Amniotic stem cell (primary cell): Measurements from ENCODE around the gene DDN.

Source experiments
- DNase-seq: peaks from one replicate; lab custom pipeline; 2025; lab: John Stamatoyannopoulos, UW

DDN gene

GRCh38 chr12:49013428-49013827 is 14.3 kb upstream of the DDN start:
- DNase-seq: no peak

- DNase-seq: no peak
These were observed 13.6 kb upstream of the DDN start for GRCh38 chr12:49012739-49013138.

DNA sequence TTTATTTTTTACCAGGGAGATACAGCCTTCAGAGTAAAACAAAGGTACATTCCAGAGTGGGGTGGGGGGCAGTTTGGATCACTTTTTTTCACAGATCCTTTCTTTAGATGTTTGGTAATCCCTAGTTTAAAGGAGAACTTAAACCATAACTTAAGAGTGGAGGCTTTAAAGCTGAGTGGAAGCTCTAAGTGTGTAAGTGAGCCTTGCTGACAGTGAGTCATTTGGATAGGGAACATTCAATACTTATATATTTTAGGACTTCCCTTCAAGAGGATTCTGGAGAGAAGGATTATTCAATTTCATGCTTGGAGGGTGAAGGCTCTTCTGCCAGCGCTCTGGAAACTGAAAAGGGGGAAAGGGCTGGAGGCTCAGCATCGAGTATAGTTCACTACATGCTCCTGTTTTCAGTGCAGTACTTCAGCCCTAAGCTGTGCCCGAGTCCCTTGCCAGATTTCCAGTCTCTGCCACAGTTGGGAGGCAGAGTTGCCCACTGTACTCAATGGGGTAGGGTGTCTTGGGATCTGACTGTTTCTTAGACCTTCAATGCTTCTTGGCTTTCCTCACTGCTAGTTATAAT is 11.0 kb upstream of the DDN start:
- DNase-seq: no peak

GRCh38 chr12:49008943-49009342 is 9.8 kb upstream of the DDN start:
- DNase-seq: no peak

- DNase-seq: no peak
These were observed 1.2 kb upstream of the DDN start for GRCh38 chr12:49000346-49000745.

DNA sequence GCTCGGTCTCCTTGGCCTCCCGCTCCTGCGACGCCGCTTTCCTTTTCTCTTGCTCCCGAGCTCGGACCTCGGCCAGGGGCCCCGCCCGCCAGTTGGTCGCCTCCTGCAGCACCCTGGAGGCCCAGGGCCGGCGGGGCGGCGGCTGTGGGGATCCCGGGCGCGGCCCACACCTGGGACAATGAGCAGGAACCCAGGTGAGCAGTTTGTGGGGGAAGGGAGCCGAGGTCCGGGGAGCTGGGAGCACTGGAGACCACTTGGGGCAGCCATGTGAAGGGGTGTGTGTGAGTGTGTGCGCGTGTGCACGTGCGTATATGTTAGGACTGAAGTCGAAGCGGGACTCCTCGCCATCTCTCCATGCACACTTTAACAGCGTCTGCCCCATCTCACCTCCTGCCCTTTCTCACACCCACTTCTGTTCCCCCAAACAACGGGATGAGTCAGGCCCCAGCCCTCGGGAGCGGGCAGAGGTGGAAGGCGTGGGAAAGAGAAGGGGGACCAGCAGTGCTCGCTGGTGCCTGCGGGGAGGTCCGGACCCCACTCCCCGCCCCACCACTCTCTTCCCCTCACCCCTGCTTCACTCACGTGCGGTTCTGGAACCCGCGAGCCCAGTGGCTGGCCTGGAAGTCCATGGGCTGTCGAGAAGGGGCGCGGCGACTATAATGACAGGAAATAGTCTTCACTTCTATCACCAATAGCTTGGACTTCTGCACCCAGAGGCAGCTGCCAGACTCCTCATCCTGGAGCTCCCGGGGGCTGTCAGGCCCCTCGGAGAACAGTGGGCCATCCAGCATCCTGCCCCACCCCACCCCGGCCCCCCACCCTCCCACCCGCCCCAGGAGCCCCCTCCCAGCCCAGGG is 450 bp downstream of the DDN start:
- DNase-seq: no peak

- no peak for DNase-seq
These were observed 1.3 kb downstream of the DDN start for GRCh38 chr12:48997719-48998496.

GRCh38 chr12:48996794-48997718 is 2.1 kb downstream of the DDN start:
- no peak for DNase-seq

DNA sequence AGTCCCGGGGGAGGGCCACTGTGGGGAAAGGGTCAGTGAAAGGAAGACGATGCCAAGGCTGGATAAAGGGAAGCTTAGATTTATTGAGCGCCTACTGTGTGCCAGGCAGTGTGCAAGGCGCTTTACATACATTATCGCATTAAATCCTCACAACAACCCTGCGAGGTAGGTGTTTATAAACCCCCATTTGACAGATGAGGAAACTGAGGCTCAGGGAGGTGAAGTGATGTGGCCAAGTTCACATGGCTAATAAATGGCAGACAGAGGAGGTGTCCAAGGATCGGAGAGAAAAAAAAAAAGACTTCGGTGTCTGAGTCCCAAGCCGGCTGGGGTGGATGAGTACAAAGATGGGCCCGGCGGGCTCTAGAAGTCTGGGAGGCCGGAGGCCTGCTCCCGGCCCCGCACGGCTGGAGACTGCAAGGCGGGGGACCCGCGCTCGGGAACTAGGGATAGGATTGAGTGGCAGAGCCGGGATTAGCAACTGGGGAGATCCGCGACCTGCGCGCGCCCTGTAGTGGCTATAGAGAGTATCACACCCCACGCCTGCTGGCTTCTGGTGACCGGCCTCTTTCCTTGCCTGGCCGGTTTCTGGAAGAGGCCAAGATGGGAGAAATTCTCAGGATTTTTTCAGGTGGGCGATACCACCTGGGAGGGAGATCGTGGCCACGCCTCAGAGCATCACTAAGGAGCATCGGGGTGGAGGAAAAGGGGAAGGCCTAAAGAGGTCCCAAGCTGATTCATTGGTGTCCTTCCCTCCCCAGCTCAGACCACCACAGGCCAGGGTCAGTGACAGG is 3.9 kb downstream of the DDN start:
- peak; percentile 66 for DNase-seq

DNA sequence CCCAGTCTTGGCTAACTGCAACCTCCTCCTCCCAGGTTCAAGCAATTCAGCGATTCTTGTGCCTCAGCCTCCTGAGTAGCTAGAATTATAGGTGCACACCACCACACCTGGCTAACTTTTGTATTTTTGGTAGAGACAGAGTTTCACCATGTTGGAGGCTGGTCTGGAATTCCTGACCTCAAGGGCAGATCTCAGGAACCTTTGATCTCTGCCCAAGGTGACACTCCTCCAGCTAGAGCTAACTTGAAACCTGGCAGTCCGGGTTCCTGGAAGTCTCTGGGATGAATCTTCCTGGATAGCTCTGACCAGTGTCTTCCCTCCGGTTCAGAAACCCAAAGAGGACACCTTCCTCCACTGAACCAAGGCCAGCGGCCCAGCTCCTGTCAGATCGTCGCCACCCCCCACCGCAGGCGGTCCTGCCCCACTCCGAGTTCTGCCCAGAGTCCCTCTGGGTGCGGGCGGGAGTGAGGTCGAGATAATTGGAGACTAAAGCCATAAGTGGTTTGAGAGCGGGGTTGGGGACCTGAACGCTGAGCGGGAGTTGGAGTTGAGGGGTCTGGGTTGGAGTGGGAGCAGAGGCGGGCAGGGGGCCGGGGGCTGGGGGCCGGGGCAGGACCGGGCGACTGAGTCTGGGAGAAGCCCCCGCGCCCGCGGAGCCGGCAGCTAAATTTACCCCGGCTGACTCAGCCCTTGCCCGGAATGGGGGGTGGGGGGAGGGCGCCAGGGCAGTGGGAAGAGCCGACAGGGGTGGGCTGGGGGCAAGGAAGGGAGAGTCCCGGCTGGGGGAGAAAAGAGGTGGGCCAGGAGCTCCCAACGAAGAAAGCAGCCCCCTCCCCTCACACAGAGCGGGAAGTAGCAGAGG is 4.7 kb downstream of the DDN start:
- DNase-seq: no peak

- DNase-seq: no peak
These were observed 5.4 kb downstream of the DDN start for GRCh38 chr12:48993787-48994186.

GRCh38 chr12:48991247-48992050 is 7.7 kb downstream of the DDN start:
- no peak for DNase-seq

- no peak for DNase-seq
These were observed 8.6 kb downstream of the DDN start for GRCh38 chr12:48990552-48990951.

DNA sequence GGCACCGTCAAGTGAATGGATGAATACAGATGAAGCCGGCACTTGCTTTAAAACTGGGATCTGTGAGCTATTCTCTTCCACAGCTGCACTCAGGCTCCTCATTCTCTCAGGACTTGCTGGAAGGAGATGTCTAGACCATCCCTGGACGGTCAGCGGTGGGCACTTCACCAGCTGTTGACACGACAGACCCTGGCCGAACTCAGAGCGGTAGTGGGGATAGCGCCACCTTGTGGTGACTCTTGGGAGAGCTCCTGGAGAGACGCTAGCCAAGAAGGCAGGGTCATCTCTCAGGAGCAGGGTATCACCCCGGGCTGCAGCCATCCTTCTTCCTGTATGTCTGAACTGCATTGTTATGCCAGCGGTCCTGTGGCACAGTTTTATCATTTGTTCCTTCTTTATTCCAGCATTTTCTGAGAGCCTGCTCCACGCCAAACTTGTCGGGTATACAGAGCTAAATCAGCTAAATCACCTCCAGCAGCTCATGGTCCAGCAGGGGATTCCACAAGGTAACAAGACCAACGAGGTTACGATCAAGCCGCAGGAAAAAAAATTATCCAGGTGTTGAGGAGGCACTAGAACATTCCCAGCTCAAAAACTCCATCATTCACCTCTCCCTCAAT is 11.0 kb downstream of the DDN start:
- DNase-seq: no peak

- no peak for DNase-seq
These were observed 12.4 kb downstream of the DDN start for GRCh38 chr12:48986720-48987291.

- no peak for DNase-seq
These were observed 13.3 kb downstream of the DDN start for GRCh38 chr12:48985901-48986300.

DNA sequence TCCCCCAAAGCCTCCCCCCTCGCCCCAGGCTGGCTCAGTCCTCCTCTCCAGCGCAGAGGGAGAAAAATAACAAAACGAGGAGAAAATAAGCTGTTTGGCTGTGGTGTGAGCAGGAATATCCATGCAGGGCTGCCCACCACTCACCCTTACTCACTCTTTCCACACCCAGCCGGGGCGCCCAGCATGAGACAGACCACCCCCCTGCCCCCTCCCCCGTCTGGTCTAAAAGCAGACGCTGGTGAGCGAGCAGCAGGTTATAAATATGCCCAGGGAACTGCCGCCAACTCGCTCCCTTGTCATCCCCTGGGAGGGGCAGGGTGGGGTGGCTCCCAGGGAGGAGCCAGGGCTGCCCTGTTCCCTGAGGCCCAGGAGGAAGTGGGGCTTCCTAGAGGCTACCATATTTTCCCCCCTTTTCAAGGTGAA is 13.7 kb downstream of the DDN start:
- DNase-seq: no peak

GRCh38 chr12:48982397-48983080 is 16.6 kb downstream of the DDN start:
- no peak for DNase-seq
